Inflammatory macrophage (primary cell): ENCODE data around the gene NAPG.
A peak's percentile ranks its signal among the peaks of the same experiment; 100 is the strongest.
"Not testable (repeated sequence)": the region's sequence is repeated elsewhere in the genome, so short reads cannot be mapped to it uniquely, and the experiment has no call there.

Source experiments
- DNase-seq, 2 donors: peaks; one replicate each; pipeline ENCODE4 v3.0.0-alpha.2; 2020 to 2022

NAPG gene

DNA sequence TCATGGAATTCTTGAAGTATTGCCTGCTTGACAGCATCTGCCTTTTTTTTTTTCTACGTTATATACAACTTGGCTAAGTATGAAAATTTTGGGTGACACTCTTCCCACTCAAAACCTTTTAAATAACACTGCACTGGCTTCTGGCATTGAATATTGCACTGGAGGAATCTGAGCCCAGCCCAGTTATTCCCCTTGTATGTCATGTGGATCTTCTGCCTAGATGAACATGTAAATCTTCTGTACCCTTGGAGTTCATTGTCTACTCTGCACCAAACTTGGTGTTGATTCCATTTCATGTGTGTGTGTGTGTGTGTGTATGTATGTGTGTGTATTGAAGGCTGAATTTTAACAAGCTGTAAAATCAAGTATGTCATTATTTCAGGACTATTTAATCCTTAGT, 59.4 kb downstream of the NAPG start:
- no peak for DNase-seq

DNA sequence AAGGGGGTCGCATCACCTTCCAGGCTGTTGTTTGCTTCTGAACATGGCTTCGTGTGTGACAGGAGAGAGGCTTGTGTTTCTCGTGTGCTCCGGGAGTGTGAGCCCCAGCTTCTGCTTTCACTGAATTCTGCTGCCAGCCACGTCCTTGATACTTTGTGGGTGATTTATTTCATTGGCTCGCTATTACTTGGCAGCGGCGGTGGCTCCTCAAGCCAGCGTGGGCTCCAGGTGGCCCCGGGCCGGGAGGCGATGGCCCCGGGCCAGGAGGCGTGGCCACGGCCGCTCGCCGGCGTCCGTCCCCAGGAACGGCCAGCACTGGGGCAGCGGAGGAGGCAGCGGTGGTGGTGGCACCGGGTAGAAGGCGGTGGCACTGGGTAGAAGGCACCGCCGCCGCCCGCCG, 63.1 kb downstream of the NAPG start:
- DNase-seq = no peak

DNA sequence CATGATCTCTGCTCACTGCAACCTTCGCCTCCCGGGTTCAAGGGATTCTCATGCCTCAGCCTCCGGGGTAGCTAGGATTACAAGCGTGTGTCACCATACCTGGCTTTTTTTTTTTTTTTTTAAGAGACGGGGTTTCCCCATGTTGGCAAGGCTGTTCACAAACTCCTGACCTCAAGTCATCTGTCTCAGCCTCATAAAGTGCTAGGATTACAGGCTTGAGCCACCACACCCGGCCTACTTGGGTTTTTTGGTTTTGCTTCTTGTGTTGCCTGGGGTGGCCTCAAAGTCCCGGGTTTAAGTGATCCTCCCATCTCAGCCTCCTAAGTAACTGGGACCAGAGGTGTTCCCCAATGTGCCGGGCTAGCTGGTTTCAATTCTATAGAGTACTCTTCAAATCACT, 64.6 kb downstream of the NAPG start:
- DNase-seq = no peak

DNA sequence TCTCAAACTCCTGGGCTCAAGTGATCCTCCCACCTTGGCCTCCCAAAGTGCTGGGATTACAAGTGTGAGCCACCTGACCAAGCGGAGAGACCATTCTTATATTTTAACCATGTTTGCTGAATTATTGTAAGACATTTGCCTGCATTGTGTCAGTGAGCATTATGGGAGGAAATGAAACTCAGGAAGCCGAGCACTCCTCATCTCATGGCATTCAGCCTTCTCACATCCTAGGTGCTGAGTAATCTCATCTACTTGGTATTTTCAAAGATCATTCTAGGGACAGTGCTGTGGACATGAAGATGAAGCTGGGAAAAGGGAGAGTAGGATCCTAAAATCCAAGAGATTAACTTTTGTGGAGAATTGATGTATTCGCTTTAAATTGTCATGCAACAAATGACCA, 66.1 kb downstream of the NAPG start:
- DNase-seq = peak; percentile 25 to 43

- peak; percentile 57 to 77 for DNase-seq
Measured at GRCh38 chr18:10593366-10594022, 67.7 kb downstream of the NAPG start.

DNA sequence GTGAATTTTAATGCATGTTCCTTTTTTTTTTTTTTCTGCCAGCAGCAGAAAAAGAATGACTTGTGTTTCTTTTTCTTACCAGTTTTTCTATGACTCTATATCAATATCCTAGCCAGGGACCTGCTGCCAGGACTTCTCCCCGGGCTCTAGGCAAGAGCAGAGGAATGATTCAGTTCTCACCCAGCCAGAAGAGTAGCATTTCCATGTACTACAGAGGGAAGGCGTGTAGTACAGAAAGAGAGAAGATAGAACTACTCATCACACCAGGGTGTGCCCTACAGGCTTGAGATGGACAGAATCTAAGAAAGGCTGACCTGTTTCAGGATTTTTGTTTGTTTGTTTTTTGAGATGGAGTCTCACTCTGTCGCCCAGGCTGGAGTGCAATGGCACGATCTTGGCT, 70.1 kb downstream of the NAPG start:
- not testable (repeated sequence) for DNase-seq

DNA sequence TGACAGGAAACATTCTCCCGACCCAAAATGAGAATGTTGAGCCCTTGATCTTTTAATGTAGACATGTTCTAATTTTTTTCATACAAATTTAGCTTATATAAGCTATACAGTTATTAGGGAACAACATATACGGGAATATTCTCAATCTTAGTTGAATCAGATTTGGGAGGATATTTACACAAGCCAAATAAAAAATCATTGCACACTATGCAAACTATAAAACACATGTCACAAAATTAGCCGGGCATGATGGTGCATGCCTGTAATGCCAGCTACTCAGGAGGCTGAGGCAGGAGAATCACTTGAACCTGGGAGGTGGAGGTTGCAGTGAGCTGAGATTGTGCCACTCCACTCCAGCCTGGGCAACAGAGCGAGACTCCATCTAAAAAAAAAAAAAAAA, 71.9 kb downstream of the NAPG start:
- DNase-seq = not testable (repeated sequence)

GRCh38 chr18:10600701-10601100, 74.9 kb downstream of the NAPG start:
- DNase-seq = not testable (repeated sequence)
